RKO (cell line): ENCODE results near the gene NPY.

Experiments used
- DNase-seq: peaks from one replicate; pipeline ENCODE4 v3.0.0-alpha.2; 2016; ENCODE audit warnings: low spot score

The NPY gene

GRCh38 chr7:24316340-24316739 is 32.4 kb downstream of the NPY start:
- DNase-seq: no peak

- DNase-seq: no peak
Observed at GRCh38 chr7:24318326-24318725, 34.3 kb downstream of the NPY start.

GRCh38 chr7:24319209-24319608 is 35.2 kb downstream of the NPY start:
- no peak for DNase-seq

GRCh38 chr7:24323961-24324480 is 40.0 kb downstream of the NPY start:
- no peak for DNase-seq

- DNase-seq: no peak
Observed at GRCh38 chr7:24325708-24326107, 41.7 kb downstream of the NPY start.

GRCh38 chr7:24328050-24328449 is 44.1 kb downstream of the NPY start:
- DNase-seq: no peak

GRCh38 chr7:24328894-24329293 is 44.9 kb downstream of the NPY start:
- DNase-seq: no peak

- no peak for DNase-seq
Observed at GRCh38 chr7:24334012-24334411, 50.0 kb downstream of the NPY start.

- no peak for DNase-seq
Observed at GRCh38 chr7:24334627-24335026, 50.6 kb downstream of the NPY start.

- DNase-seq: peak; percentile 3
Observed at GRCh38 chr7:24336461-24336860, 52.5 kb downstream of the NPY start.

- DNase-seq: no peak
Observed at GRCh38 chr7:24337180-24337579, 53.2 kb downstream of the NPY start.

- no peak for DNase-seq
Observed at GRCh38 chr7:24339575-24339974, 55.6 kb downstream of the NPY start.

GRCh38 chr7:24340727-24341126 is 56.7 kb downstream of the NPY start:
- DNase-seq: no peak
